NCI-H524 (cell line): ENCODE results near the gene TXNDC16.

Experiments used
- DNase-seq, 2 experiments: peaks; one replicate each; lab custom pipeline; 2025; lab: John Stamatoyannopoulos, UW

The TXNDC16 gene

DNA sequence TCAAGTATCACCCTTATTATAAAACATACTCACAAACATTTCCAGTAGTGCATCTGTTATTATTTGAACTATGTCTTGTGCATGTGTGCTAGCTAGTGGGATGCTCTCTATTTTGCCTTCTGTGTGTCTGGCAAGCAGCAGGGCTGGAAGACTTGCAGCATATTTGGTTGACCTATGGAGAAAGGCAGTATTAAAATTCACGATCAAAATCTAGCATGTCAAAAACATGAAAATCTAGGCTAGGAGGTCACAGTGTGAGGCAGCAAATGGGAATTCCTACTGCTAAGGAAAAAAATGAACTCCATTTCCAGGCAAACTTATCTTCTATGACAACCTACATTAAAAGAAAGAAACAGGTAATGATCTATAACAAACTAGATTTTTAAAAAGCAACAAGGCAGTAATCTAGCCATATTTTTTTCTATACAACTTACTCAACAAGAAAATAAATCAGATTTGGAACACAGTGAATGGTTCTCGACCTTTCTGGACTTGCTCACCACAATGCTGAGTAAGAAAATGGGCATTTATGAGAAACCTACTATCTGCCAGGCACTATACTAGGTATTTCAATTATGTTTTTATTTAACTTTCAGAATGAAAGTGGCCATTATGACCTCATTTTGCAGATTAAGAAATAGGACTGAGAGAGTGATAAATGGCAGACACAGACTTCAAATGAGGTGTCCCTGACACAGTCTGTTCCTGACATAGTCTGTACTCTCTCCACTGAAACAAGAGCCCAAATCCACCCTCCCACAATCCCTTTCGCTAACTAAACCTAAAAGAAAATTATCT lies 96.8 kb downstream of the TXNDC16 start:
- no peak for DNase-seq

DNA sequence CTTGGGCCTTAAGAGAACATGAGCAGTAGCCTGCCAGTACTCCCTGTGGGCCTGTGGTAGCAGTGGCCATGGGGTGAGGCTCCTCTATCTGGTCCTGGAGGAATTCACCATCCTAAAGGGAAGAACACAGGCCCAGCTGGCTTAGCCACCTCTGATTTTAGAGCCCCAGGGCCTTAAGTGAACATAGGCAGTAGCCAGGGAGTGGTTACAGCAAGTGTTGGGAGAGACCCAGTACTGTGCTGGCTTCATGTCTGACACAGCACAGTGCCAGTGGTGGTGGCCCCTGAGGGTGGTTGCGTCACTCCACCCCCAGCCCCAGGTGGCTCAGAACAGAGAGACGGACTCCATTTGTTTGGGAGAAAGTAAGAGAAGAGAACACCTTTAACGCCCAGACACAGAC lies 105.1 kb downstream of the TXNDC16 start:
- no peak for DNase-seq

DNA sequence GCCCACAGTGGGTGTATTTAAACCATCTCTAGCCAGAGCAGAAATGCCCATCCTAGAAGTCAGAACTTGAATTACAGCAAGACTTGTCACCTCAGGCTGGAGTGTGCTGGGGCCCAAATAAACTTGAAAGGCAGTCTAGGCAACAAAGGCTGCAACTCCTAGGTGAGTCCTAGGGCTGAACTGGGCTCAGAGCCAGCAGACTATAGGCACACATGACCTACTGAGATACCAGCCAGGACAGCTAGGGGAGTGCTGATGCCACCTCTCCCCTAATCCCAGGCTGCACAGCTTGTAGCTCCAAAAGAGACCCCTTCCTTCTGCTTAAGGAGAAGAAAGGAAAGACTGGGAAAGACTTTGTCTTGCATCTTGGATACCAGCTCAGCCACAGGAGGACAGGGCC lies 106.0 kb downstream of the TXNDC16 start:
- DNase-seq: no peak

DNA sequence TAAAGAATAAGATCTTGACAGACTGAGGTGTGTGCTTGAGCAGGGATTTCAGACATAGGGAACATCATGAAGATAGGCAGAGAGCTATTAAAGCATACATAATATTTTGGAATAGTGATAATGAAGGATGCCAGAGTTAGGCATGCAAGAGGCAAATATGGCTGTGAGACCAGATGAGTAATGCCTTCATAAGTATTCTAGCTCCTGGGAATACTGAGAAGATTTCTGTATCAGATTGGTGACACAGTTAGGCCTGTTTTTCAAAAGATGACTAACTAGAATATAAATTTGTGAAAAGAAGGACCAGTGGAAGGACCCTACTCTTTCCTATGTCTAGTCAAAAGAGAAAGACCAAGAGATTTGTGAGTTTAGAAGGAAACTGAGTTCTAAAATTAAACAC lies 108.8 kb downstream of the TXNDC16 start:
- no peak for DNase-seq

DNA sequence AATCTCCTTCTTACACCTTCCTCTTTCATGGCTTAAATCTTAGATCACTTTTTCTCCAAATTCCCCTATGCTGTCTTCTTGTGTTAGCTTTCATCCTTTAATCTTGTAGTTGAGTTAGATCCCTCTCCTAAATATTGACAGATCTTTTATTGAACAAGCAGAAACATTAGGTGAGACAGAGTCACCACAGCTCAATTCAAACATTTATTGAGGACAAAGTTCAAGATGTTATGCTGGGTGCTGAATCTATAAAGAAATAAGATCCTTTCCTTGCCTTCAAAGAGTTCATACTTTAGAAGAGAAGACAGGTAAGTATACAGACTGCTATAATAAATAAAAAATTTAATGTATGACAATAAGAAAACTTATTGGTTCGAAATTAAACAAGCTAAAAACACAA lies 109.7 kb downstream of the TXNDC16 start:
- DNase-seq: no peak

DNA sequence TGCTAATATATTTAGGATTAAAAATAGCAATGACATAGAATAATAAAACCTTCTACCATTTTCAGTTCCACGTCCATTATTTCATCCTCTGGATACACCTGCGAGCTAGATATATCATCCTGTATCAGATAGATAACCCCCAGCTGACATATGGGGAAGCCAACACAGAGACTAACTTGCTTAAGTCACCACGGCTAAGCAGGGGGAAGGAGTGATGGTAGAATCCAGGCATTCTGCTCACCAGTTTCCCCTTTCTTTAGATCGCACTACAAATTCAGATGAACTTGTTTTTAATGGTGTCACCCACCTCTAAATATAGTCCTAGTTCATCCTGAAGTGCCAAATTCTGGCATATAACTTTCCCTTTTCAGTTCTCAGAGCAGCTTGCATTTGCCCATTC lies 110.1 kb downstream of the TXNDC16 start:
- no peak for DNase-seq

DNA sequence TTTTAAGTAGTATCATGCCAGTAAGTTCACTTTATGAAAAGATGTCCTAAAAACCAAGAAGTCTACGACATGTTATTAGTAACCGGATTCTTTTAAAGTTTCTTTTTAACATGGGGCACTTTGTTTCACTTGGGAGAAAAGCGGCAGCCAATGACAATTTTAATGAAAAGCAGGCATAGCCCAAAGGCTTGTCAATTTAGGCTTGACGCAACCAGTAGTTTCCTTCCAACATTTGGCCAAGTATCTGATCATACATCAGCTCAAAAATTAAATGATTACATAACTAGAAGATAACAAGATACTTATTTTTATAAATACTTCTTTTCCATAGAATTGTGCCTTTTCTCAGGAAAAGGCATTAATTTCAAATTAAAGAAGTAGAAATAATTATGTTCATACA lies 112.8 kb downstream of the TXNDC16 start:
- DNase-seq: no peak

DNA sequence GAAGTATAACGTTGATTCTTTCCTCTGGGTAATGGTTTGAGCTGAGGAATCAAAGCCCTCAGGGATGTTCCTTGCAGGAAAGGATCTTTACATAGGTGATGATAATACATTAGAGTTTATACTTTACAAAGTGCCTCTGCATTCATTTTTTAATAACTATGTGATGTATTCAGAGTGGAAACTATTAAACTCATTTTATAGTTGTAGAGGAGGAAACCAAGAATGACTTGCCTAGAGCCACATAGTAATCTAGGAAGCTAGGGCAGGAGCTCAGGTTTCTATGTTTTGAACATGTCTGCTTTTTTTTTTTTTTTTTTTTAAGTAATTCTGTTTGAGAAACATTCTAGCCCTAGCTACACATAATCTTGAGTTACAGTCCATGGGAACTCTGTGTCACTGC lies 117.3 kb downstream of the TXNDC16 start:
- no peak for DNase-seq

DNA sequence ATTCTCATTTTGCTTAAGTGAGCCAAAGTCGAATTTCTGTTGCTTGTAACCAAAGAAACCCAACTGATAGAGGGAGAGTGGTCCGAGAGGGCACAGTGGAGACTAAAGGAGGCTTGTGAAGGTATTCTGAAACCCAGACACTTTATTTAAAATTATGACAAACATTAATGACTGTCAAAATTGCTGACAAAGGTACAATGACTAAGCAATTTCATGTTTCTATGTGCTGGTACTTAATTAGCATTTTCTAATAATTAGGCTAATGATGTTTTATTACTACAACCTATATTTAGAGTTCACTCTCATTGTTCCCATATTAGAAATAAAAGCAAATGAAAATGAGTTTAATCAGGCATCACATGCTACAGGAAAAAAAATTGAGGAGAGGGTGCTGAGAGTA lies 121.8 kb downstream of the TXNDC16 start:
- DNase-seq: no peak

DNA sequence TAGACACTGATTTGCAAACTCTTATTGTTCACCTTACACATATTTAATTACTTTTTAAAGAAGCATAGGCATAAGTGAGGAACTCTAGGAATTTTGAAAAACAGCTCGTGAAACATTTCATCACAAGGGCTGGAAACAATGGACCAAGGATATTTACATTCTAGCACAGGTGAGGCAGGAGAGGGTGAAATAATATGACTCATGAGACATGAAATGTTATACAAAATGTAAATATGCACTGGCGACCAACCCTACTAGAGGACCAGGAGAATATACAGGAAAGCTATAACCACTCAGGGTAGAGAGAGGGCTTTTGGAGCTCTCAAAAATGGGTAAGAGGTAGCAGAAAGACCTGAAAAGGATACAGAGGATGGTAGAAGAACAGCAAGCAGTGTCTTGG lies 122.9 kb downstream of the TXNDC16 start:
- no peak for DNase-seq

DNA sequence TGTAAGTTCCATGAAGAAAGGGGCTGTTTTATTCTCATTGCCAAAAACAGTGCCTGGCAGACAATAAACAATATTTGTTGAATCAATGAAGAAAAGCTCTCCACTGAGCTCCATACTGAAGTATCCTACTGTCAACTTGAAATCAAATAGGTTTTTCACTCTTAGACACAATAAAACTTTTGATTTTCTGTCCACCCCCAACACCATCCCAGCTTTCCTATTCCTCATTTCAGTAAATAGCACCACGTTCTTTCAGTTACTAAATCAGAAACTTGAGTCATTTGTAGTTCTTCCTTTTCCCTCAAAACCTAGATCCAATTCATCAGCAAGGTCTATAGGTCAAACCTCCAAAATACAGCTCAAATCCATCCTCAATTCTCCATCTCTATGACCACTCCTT lies 124.8 kb downstream of the TXNDC16 start:
- DNase-seq: no peak

DNA sequence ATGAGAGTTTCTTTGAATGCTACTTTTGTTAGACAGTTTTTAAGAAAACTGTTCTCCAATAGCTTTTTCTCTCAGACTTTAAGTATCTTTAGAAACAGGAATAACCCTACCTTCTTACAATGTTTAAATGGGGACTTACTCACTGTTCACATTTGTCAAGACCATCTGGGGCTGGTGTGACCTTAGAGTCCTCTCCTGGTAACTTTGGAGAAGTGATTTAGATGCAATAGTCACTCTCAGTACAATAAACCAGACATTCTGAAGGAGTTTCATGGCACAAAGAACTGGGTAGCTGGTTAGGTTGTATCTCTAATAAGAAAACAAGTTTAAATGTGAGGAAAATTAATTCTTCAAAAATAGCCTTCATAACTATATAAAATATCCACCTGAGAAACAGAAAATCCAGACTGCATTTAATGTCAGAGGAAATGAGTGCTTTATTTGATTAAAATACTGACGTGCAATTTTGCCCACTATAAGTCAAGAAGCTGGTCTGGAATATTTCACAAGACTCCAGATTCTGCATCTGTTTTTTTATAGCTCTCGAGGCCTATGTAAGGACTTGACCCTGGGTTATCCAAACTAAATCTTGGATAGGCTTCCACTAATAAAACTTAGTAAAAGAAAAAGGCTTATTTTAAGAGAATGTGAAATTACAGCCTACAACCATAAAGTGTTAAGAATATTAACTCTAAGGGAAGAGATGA lies 129.5 kb downstream of the TXNDC16 start:
- DNase-seq: no peak

DNA sequence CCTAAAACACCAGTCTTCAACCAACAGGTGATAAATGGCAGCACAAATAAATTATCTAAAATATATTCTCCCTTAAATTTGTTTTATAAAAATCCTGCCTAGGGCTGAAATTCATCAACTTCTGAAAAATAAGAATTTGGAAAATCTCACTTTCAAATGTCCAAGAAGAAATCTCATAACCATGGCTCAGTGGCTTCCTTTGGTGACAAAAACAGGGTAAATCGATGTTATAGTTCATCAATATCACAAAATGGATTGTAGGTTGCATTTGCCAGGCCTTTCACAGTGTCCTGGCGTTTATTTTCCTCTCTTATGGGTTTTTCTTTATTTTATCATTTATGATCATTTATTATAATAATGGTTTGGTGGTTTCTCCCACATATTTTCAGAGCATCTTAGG lies 135.2 kb downstream of the TXNDC16 start:
- no peak for DNase-seq

DNA sequence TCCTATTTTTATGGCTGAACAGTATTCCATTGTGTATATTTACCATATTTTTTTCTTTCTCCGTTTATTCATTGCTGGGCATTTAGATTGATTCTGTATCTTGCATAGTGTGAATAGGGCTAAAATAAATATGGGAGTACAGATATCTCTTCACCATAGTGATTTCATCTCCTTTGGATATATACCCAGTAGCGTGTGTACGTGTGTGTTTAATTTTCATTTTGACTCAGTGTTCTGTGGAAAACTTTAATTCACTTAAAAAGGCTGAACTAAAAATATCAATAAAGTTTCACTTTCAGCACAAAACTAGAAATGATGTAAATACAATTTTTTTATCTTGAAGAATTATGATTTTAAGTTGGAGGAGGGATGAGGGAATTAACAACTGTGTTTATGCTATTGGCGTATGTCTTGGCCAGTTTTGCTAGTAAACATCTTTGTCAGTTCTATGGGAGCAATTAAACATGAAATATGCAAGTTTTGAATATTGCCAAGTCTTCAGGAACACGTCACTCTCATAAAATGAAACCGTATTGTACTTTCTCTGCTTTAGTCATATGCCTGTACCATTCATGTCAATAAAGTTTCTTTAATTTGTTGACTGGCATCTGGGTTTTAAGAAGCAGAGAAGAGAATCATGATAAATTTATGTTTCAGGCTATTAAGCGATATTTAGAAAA lies 138.4 kb downstream of the TXNDC16 start:
- no peak for DNase-seq

DNA sequence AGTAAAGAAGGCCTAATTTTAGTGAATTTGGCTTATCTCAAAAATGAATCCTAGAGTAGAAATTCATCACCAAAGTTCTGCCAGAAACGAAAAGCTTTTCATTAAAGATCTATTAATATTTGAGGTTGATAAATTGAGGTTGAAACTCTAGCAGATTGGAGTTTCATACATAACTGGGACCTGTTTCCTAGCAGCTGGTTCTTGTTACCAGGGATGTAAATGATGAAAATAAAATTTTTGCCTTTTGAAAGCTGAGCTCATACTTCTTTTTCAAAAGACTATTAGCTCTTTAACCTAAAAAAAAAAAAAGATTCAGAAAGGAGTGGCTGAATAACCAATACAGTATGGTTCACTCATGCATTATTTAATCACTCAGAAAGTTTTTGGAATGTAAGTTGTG lies 139.9 kb downstream of the TXNDC16 start:
- DNase-seq: no peak

DNA sequence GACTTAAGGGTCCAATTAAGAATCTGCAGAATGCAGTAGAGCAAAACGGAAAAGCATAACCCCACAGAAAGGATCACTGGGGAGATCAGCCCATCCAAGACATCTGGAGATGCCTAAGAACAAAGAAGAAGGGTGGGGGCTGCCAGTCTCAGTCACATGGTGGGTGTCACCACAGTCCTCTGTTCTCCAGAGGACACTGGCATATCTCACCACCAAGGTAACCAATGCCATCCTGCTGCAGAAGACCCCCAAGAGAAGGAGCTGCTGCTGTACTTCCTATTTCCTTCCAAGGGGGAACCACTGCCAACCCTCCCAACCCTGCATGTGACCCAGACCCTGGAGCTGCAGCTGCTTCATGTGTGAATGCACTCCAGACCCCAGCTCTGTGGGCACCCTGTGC lies 147.0 kb downstream of the TXNDC16 start:
- DNase-seq: no peak

DNA sequence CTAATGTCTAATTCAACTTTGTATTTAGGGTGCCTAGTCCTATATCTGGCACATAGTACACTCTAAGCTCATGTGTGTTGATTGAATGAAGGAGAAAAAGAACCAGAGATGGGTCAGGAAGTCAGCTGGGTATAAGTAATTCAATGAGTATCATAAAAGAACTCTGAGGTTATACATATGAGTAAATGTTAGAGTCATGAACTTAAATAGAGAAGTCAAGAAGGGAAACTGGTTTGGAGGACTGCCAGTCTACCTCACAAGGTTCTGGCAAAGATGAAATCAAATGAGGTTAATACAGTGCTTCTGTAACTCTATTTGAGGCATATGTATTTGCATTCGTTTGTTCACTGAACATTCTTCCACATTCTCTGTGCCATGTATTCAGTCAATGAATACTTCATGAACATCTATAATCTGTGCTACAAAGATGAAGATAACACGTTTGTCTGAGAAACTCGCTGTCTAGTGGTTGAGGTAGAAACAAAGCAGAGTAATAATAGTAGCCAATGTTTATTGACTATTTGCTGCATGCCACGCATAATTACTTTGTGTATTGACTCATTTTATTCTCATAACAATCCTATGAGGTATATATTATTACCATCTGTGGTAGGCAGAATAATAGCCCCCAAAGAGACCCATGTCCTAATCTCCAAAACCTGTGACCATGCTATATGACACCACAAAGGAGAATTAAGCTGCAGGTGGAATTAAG lies 149.3 kb downstream of the TXNDC16 start:
- DNase-seq: no peak

DNA sequence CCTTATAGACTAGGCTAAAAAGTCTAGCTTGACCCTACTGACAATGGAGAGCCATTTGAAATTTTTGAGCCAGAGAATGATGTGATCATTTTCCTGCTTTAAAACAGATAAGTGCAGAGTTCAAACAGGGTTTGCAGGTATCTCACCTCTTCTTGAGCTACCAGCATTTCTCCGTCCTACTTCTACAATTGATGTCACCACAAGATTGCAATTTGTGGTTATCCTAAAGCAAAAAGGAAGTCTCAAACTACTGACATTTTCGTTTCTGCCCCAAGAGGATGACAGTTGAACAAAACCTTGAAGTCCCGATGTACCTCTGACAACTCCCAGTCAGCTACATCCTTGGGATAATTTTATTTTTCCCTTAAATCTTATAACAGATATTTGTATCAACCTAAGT lies 151.5 kb downstream of the TXNDC16 start:
- DNase-seq: no peak

DNA sequence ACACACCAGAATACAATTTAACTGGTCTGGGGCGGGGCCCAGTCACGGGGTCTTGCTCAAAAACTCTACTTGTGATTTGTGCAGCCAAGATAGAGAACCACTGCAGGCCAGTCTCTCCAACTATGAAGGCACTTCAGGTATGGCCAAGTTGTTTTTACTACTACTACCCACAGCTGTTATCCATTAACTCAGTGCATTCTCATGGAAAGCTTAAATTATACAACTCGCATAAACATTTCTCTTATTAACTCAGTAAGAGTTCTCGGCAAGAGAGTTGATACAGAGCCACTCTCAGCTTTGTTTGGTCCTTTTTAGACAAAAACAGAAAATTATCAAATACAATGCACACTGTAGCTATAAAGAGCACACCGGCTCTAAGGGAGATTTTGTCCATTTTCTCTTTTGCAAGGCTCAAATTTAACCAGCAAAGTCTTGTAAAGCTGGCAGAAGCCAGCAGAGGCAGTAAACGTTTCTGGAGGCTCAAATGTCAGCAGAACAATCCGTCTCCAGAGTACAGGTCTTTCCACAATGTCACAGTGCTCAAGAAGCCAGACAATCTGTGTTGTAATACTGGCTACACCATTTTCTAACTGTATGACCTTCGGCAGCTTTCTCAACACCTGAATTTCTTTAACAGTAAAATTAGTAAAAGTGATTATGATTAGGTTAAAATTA lies 152.2 kb downstream of the TXNDC16 start:
- DNase-seq: peak in 1 of 2 experiments; percentile 28

DNA sequence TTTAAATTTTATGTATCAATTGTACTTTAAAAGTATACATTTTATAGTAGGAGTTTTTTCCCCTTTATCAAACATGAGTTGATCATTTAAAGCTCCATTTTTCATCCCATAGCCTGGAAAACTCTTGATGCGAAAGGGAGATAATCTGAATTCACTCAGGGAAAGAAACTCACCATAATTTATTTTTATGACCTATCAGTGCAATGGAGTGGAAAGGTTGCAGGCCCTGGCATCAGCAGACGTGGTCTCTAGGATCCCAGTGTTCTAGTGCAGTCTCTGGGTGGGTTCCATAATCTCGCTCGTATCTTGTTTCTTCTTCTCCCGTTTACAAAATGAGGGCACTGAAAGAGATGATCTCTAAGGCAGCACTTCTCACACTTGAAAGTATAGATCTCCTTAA lies 153.2 kb downstream of the TXNDC16 start:
- no peak for DNase-seq

DNA sequence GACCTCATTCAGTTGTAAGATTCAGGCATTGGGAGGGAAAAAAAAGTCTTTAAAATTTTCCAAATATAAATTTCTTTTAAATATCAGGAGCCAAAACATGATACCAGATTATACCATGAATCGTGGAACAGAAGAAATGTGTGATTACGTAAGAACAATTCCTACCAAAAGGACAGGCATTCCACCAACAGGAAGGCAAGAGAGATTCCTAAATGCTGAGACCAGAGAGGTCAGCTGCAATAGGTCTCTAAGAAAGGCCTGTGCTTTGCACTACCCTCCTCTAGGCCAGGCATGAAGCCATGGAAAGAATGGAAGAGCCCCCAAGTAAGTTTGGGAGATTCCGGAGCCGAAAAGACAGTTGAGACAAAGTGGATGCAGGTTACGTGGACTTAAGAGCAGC lies 154.5 kb downstream of the TXNDC16 start:
- DNase-seq: no peak

DNA sequence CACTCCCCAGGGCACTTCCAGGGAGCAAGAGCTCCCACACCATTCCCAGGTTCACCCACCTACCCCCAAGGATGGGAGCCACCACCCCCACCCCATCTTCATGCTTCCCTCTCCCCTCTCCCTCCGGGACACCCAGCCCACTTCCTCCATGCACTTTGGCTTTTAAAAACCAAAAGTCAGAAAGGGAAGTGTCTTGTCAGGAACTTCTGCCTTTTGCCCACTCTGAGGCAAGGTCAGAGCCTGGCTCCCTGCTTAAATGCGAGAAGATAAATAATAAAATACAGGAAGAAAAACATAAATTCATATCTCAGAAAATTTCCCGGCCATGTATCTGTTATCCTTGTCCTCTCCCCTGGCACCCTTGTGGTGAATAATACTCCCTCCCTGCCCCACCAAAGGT lies 156.6 kb downstream of the TXNDC16 start:
- DNase-seq: no peak
